ENCODE measurements around the gene SIPA1L3.

The SIPA1L3 gene

GRCh38 chr19:38071647-38072046 lies 164.6 kb downstream of the SIPA1L3 start:
- DNase-seq: no peak

GRCh38 chr19:38072776-38073750 lies 166.1 kb downstream of the SIPA1L3 start:
- no peak for DNase-seq

- DNase-seq: no peak
Observed at GRCh38 chr19:38073841-38074685, 167.1 kb downstream of the SIPA1L3 start.

- DNase-seq: no peak
Observed at GRCh38 chr19:38076337-38076736, 169.3 kb downstream of the SIPA1L3 start.

GRCh38 chr19:38078302-38078930 lies 171.4 kb downstream of the SIPA1L3 start:
- no peak for DNase-seq

- no peak for DNase-seq
Observed at GRCh38 chr19:38079926-38080380, 172.9 kb downstream of the SIPA1L3 start.

GRCh38 chr19:38081547-38082255 lies 174.7 kb downstream of the SIPA1L3 start:
- DNase-seq: no peak

- no peak for DNase-seq
Observed at GRCh38 chr19:38082256-38083118, 175.5 kb downstream of the SIPA1L3 start.

- DNase-seq: no peak
Observed at GRCh38 chr19:38084196-38084595, 177.2 kb downstream of the SIPA1L3 start.

- no peak for DNase-seq
Observed at GRCh38 chr19:38089440-38089839, 182.4 kb downstream of the SIPA1L3 start.

- no peak for DNase-seq
Observed at GRCh38 chr19:38093154-38093553, 186.1 kb downstream of the SIPA1L3 start.

- no peak for DNase-seq
Observed at GRCh38 chr19:38093587-38093986, 186.6 kb downstream of the SIPA1L3 start.

- DNase-seq: peak; percentile 72 to 74
Observed at GRCh38 chr19:38095411-38096308, 188.7 kb downstream of the SIPA1L3 start.

- DNase-seq: no peak
Observed at GRCh38 chr19:38099966-38100365, 193.0 kb downstream of the SIPA1L3 start.

GRCh38 chr19:38100589-38100988 lies 193.6 kb downstream of the SIPA1L3 start:
- no peak for DNase-seq

GRCh38 chr19:38101723-38102122 lies 194.7 kb downstream of the SIPA1L3 start:
- DNase-seq: no peak

- no peak for DNase-seq
Observed at GRCh38 chr19:38105574-38105973, 198.6 kb downstream of the SIPA1L3 start.

GRCh38 chr19:38107129-38107528 lies 200.1 kb downstream of the SIPA1L3 start:
- DNase-seq: no peak

- DNase-seq: no peak
Observed at GRCh38 chr19:38111898-38112297, 204.9 kb downstream of the SIPA1L3 start.

GRCh38 chr19:38114651-38115050 lies 207.6 kb downstream of the SIPA1L3 start:
- no peak for DNase-seq
